ENCODE data around the gene SPON1.
A peak's percentile ranks its signal among the peaks of the same experiment; 100 is the strongest.

SPON1 gene

GRCh38 chr11:14010665-14011064 lies 48.1 kb downstream of the SPON1 start:
- FAIRE-seq = no peak
- DNase-seq (ENCODE audit: insufficient read length, low spot score) = no peak
- no peak for TF ChIP-seq CTCF (IDR thresholded peaks at IDR 0.05; ENCODE audit: insufficient read depth, missing control alignments)

GRCh38 chr11:14012846-14013245 lies 50.3 kb downstream of the SPON1 start:
- FAIRE-seq (peak; percentile 90), DNase-seq (ENCODE audit: insufficient read length, low spot score) (peak; percentile 44)
- no peak for TF ChIP-seq CTCF (IDR thresholded peaks at IDR 0.05; ENCODE audit: insufficient read depth, missing control alignments)

GRCh38 chr11:14015711-14016110 lies 53.2 kb downstream of the SPON1 start:
- DNase-seq (ENCODE audit: insufficient read length, low spot score) = no peak
- no peak for TF ChIP-seq CTCF (IDR thresholded peaks at IDR 0.05; ENCODE audit: insufficient read depth, missing control alignments)
- FAIRE-seq = no peak

- FAIRE-seq (no peak), DNase-seq (ENCODE audit: insufficient read length, low spot score) (no peak)
- TF ChIP-seq CTCF (IDR thresholded peaks at IDR 0.05; ENCODE audit: insufficient read depth, missing control alignments) = no peak
Measured at GRCh38 chr11:14018441-14018840, 55.9 kb downstream of the SPON1 start.

- no peak for DNase-seq (ENCODE audit: insufficient read length, low spot score)
- TF ChIP-seq CTCF (IDR thresholded peaks at IDR 0.05; ENCODE audit: insufficient read depth, missing control alignments) = no peak
- no peak for FAIRE-seq
Measured at GRCh38 chr11:14021738-14022137, 59.2 kb downstream of the SPON1 start.

- DNase-seq (ENCODE audit: insufficient read length, low spot score) (no peak), FAIRE-seq (no peak)
- no peak for TF ChIP-seq CTCF (IDR thresholded peaks at IDR 0.05; ENCODE audit: insufficient read depth, missing control alignments)
Measured at GRCh38 chr11:14022251-14022650, 59.7 kb downstream of the SPON1 start.

GRCh38 chr11:14022821-14023220 lies 60.3 kb downstream of the SPON1 start:
- DNase-seq (ENCODE audit: insufficient read length, low spot score) (no peak), FAIRE-seq (no peak)
- TF ChIP-seq CTCF (IDR thresholded peaks at IDR 0.05; ENCODE audit: insufficient read depth, missing control alignments) = no peak
